Activated CD4-positive, CD25-positive, alpha-beta regulatory T cell treated with anti-CD3 and anti-CD28 coated beads, Interleukin-2, amount 50 U/mL, for 72 hours (primary cell): ENCODE data around the gene PCDHB12.
"Not testable (repeated sequence)": the region's sequence is repeated elsewhere in the genome, so short reads cannot be mapped to it uniquely, and the experiment has no call there.

Source experiments
- DNase-seq: peaks from one replicate; pipeline ENCODE4 v3.0.0; 2021

PCDHB12 gene

DNA sequence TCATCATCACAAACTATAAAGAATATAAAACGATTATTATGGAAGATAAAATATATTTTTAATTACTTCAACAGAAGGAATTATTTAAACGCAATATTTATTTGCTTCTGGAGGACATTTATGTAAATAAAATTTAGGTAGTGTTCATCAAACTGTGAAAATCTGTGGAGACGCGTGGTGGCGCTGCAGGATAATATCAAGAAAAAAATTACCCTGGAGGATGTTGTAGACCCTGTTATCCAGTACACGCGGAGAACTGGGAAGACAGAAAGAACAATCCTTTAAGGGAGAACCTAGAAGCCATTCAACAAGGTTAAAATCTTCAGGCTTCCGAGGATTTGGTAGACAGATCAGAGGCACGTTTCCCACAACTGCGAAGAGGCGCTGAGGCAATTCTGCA is at the start of gene PCDHB12:
TSS of gene PCDHB12 (plus strand) at position 242 of the 400 bp plus-strand sequence. CDS start 189 bp downstream, outside the sequence.
- DNase-seq, result no peak

DNA sequence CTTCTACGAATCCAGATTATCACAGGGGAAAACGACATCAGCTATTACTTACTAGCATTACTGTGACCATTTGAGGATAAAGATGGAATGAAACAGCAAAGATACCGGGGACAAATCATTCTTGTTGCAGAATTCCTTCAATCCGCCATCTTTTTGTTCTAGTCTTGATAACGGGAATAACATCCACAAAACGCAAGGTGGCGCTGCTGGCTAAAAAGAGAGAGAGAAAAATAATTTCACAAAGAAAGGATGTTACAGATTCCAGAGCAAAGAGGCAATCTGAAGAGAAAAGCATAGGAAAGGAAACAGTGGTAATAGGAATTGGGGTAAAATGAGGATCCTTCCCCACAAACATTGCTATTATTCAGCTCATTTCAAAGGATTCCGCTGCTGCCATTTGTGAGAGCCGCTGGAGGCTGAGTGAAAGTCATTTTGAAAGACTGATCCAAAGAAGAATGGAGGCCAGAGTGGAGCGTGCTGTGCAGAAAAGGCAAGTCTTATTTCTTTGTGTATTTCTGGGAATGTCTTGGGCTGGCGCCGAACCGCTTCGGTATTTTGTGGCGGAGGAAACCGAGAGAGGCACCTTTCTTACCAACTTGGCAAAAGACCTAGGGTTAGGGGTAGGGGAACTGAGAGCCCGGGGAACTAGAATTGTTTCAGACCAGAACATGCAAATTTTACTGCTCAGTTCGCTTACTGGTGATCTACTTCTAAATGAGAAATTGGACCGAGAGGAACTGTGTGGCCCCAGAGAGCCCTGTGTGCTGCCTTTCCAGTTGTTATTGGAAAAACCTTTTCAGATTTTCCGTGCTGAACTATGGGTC is 35.9 kb upstream of the PCDHB12 start, which contains the start of gene PCDHB7:
TSS of gene PCDHB7 (plus strand) at position 264 of the 824 bp plus-strand sequence. CDS start at position 456, 192 bp downstream.
- DNase-seq, result no peak

- not testable (repeated sequence) for DNase-seq
Observed at GRCh38 chr5:141174291-141175104, 34.0 kb upstream of the PCDHB12 start.

- no peak for DNase-seq
Observed at GRCh38 chr5:141175933-141176332, 32.6 kb upstream of the PCDHB12 start.

DNA sequence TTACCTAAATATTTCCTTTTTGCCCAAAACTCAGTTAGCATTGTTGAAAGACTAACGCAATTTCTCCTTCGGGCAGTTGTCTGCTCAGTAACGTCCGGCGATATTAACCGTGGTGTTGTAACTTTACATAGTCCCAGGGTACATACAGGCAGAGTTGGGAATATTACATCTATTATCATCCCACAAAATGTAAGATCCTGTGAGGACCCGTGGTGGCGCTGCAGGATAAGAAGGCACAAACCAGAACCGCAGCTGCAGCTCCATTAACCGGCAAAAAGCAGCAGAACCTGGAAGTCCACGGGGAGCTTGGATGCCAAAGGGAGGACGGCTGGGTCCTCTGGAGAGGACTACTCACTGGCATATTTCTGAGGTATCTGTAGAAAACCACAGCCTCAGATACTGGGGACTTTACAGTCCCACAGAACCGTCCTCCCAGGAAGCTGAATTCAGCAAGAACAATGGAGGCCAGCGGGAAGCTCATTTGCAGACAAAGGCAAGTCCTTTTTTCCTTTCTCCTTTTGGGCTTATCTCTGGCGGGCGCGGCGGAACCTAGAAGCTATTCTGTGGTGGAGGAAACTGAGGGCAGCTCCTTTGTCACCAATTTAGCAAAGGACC is 30.8 kb upstream of the PCDHB12 start, which contains the start of gene PCDHB8:
TSS of gene PCDHB8 (plus strand) at position 214 of the 615 bp plus-strand sequence. CDS start at position 459, 245 bp downstream.
- DNase-seq, result not testable (repeated sequence)

GRCh38 chr5:141179371-141179770 is 29.1 kb upstream of the PCDHB12 start:
- DNase-seq, result not testable (repeated sequence)

- not testable (repeated sequence) for DNase-seq
Observed at GRCh38 chr5:141179876-141180275, 28.6 kb upstream of the PCDHB12 start.

DNA sequence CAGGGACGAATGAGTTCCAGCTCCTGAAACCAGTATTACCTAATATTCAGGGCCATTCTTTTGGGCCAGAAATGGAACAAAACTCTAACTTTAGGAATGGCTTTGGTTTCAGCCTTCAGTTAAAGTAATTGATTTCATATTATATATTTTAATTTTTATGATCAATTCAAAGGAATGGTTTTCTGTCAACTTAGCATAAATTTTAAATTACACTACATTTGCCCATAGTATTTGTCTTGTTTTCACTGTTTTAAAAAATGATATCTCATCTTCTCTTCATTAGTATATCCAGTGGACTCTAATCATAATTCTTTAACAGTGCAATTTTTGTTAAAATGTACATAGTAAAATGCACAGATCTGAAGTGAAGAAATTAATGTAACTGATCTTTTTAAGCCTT is 28.2 kb upstream of the PCDHB12 start:
- no peak for DNase-seq

- DNase-seq, result no peak
Observed at GRCh38 chr5:141182248-141182647, 26.3 kb upstream of the PCDHB12 start, which contains the start of gene PCDHB16. Gene PCDHB16 (plus strand): TSS chr5:141182387. CDS start chr5:141182560, 173 bp downstream.

- DNase-seq, result not testable (repeated sequence)
Observed at GRCh38 chr5:141184117-141184855, 24.2 kb upstream of the PCDHB12 start.

DNA sequence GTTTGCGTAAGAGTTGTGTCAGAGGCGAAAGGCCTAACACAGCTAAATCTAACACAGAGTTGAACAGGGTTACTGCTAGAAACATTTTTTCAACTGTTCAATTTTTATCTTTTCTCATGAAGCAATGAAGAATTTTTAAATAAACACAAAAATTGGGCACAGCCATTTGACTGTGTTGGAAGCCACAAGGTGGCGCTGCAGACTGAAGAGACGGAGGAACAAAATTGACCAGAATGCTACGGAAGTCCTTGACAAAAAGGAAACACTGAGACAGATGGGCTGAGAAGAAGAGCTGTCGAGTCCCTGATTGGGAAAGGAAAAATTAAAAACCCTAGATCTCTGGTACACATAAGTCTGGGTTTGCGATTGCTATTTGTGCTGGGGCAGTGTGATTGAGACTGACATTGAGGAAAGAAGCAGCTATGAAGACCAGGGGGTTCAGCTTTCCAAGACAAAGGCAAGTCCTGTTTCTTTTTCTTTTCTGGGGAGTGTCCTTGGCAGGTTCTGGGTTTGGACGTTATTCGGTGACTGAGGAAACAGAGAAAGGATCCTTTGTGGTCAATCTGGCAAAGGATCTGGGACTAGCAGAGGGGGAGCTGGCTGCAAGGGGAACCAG is 21.5 kb upstream of the PCDHB12 start, which contains the start of gene PCDHB9:
TSS of gene PCDHB9 (plus strand) at position 265 of the 616 bp plus-strand sequence. CDS start at position 423, 158 bp downstream.
- DNase-seq, result no peak

DNA sequence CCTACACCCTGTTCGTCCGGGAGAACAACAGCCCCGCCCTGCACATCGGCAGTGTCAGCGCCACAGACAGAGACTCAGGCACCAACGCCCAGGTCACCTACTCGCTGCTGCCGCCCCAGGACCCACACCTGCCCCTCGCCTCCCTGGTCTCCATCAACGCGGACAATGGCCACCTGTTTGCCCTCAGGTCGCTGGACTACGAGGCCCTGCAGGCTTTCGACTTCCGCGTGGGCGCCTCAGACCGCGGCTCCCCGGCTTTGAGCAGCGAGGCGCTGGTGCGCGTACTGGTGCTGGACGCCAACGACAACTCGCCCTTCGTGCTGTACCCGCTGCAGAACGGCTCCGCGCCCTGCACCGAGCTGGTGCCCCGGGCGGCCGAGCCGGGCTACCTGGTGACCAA is 19.8 kb upstream of the PCDHB12 start:
- DNase-seq, result not testable (repeated sequence)

DNA sequence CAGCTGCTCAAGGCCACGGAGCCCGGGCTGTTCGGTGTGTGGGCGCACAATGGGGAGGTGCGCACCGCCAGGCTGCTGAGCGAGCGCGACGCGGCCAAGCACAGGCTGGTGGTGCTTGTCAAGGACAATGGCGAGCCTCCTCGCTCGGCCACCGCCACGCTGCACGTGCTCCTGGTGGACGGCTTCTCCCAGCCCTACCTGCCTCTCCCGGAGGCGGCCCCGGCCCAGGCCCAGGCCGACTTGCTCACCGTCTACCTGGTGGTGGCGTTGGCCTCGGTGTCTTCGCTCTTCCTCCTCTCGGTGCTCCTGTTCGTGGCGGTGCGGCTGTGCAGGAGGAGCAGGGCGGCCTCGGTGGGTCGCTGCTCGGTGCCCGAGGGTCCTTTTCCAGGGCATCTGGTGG is 19.4 kb upstream of the PCDHB12 start:
- not testable (repeated sequence) for DNase-seq

- DNase-seq, result no peak
Observed at GRCh38 chr5:141192110-141192725, 16.3 kb upstream of the PCDHB12 start, which contains the start of gene PCDHB10. Gene PCDHB10 (plus strand): TSS chr5:141192353. CDS start chr5:141192553, 200 bp downstream.

DNA sequence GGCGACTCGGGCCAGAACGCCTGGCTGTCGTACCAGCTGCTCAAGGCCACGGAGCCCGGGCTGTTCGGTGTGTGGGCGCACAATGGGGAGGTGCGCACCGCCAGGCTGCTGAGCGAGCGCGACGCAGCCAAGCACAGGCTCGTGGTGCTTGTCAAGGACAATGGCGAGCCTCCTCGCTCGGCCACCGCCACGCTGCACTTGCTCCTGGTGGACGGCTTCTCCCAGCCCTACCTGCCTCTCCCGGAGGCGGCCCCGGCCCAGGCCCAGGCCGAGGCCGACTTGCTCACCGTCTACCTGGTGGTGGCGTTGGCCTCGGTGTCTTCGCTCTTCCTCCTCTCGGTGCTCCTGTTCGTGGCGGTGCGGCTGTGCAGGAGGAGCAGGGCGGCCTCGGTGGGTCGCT is 14.2 kb upstream of the PCDHB12 start:
- not testable (repeated sequence) for DNase-seq

DNA sequence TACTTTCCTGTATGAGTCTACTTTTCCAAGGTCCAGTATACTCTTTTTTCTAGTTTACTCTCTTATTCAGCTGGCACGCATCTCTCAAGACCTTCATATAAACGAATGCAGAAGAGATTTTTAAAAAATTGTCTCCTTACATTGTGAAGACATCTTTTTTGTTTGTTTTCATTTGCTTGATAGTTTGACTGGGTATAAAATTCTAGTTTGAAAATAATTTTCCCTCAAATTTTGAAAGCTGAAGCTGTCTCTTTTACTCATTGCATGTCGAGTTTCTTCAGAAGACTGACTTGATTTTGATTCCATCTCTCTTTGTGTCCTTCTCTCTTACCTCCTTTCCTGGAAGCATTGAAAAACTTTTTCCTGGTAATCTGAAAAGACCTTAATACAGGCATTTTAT is 12.2 kb upstream of the PCDHB12 start:
- DNase-seq, result no peak

DNA sequence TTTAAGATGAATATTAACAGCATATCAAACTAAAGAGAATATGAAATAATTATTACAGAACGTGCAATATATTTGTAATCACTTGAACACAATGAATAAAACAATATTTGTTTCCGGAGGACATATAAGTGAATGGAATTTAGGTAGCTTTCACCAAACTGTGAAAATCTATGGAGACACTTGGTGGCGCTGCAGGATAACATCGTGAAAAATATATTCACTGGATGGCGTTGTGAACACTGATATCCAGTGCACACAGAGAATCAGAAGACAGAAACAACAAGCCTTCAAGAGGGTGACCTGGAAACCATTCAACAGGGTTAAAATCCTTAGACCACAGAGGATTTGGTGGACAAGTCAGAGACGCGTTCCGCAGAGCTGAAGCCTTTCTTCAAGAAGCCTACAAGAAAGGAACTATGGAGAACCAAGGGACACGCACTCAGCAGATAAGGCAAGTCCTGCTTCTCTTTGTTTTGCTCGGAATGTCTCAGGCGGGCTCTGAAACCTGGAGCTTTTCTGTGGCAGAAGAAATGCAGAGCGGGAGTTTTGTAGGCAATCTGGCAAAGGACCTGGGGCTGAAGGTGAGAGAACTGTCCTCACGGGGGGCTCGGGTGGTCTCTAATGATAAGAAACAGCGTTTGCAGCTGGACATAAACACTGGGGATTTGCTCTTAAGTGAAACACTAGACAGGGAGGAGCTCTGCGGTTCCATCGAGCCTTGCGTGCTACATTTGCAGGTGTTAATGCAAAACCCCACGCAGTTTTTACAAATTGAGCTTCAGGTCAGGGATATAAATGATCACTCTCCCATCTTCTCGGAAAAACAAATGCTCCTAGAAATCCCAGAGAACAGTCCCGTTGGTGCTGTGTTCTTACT is 8.9 kb upstream of the PCDHB12 start, which contains the start of gene PCDHB11:
TSS of gene PCDHB11 (plus strand) at position 269 of the 877 bp plus-strand sequence. CDS start at position 417, 148 bp downstream.
- no peak for DNase-seq

- not testable (repeated sequence) for DNase-seq
Observed at GRCh38 chr5:141201126-141201525, 7.4 kb upstream of the PCDHB12 start.

DNA sequence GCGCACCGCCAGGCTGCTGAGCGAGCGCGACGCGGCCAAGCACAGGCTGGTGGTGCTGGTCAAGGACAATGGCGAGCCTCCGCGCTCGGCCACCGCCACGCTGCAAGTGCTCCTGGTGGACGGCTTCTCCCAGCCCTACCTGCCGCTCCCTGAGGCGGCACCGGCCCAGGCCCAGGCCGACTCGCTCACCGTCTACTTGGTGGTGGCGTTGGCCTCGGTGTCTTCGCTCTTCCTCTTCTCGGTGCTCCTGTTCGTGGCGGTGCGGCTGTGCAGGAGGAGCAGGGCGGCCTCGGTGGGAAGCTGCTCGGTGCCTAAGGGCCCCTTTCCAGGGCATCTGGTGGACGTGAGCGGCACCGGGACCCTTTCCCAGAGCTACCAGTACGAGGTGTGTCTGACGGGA is 6.9 kb upstream of the PCDHB12 start:
- not testable (repeated sequence) for DNase-seq

DNA sequence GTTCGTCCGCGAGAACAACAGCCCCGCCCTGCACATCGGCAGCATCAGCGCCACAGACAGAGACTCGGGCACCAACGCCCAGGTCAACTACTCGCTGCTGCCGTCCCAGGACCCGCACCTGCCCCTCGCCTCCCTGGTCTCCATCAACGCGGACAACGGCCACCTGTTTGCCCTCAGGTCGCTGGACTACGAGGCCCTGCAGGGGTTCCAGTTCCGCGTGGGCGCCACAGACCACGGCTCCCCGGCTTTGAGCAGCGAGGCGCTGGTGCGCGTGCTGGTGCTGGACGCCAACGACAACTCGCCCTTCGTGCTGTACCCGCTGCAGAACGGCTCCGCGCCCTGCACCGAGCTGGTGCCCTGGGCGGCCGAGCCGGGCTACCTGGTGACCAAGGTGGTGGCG is 1.8 kb downstream of the PCDHB12 start:
- DNase-seq, result not testable (repeated sequence)
